Amygdala (tissue), 56 donors: ENCODE results near the gene TBC1D5.
A peak's percentile ranks its signal among the peaks of the same experiment; 100 is the strongest.
"Not testable (repeated sequence)": the region's sequence is repeated elsewhere in the genome, so short reads cannot be mapped to it uniquely, and the experiment has no call there.

ENCODE experiments used
- DNase-seq, 56 donors: peaks; one replicate each; lab custom pipeline; 2025; lab: John Stamatoyannopoulos, UW

TBC1D5 gene

DNA sequence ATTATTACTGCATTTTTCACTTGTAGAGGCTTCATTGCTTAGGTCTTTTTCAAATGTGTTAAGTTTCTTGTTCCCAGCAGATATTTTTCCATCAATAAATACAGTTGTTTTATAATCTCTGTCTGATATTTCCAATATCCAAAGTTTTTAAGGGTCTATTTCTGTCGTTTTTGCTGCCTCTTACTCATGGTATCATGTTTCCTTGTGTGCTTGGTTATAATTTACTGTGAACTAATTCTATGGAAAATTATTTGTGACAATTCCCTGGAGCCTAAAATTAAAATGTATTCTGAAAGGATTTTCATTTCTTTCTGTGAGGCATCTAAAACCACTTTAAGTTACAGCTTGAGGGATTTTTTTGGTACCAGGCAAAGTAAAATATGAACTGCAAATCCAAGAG is 17.5 kb downstream of the TBC1D5 start:
- DNase-seq: no peak

DNA sequence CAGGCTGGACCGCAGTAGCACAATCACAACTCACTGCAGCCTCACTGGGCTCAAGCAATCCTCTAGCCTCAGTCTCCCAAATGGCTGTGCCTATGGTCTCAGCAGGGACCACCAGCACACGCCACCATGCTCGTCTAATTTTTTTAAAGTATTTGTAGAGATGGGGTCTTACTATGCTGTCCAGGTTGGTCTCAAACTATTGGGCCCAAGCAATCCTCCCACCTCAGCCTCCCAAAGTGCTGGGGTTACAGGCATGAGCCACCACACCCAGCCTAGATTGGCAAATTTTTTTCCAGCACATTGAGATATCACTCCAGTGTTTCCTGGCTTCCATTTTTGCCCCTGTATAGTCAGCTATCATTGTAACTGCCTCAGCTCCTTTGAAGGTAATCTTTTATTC is 18.3 kb downstream of the TBC1D5 start:
- DNase-seq: no peak

DNA sequence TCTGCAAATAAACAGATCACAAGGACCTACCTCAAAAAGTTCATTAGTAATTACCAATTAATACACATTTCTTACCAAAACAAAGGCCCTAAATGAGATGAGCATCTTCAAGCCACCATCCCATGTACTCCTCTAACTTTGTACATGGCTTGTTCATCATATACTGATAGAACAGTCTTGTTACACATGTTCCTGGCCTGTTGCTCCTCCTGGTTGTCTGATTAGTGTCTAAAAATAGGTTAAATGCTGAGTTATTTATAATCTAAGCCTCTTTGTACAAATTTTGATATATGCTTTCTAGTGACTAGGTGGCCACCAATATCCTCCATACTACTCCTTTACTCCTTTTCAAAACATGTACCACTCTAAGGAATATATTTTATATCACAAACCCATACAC is 25.0 kb downstream of the TBC1D5 start:
- no peak for DNase-seq

DNA sequence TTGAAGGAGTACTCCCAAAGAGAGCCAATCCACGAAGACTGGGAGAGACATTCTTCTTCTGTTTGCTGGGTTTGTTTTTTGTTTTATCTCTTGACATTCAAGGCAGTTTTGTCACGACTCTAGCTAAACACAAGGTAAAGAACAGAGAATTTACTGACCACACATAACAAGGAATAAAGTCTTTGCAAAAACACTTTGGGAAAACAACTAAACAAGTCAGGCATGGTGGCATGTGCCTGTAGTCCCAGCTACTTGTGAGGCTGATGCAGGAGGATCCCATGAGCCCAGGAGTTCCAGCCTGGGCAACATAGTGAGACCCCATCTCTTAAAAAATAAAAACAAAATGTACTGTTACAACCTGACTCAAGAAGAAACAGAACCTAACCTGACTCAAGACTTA is 28.0 kb downstream of the TBC1D5 start:
- no peak for DNase-seq

DNA sequence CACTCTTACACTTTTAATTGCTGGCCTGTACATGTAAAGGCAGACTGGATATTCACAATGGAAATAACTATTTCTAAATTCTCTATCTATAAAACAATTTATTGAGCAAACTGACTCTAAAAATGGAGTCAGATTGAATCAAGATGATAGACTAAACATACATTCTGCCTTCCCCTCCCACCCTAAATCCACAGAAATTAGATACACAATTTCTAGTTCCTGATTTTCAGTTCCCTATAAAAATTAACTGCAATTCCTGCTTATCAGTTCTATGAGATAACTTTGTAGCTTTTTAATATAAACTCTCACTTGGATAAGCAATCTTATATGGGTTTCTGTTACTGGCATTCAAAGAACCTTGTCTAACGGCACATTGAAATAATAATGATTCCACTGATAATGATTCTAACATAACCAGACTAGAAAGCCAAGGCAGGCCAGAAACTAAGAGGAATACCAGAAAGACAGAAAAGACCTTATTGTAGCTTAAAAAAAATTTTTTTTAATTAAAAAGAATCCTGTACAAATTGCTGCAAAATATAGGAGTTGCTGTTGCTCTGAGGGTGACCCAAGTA is 33.1 kb downstream of the TBC1D5 start:
- DNase-seq: no peak

DNA sequence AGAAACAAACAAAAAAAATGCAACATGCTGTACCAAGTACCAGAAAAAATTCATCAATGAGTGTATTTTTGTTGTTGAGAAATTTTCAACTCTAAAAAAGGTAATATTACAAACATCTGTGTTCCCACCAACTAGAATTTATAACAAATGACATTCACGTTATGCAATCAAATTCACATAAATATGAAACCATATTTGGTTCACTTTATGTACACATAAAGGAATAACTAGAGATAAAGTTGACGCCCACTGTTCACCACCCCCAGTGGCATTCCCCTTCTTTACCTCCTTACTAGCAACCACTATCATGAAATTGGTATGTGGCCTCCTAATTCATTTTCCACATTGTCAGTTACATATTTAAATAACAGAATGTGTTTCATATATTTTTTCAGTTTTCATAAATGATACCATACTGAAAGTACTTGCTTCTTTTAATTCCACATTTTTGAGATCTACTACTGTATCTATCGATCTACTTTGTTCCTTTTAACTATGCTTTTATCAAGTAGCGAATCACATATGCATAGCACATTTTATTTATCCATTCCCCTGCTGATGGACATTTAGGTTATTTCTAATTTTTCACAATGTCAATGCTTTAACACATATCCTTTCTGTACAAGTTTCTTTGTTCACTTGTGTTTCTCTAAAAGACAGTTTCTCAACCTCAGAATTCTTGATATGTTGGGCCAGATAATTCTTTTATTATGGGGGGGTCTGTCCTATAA is 34.5 kb downstream of the TBC1D5 start:
- no peak for DNase-seq

DNA sequence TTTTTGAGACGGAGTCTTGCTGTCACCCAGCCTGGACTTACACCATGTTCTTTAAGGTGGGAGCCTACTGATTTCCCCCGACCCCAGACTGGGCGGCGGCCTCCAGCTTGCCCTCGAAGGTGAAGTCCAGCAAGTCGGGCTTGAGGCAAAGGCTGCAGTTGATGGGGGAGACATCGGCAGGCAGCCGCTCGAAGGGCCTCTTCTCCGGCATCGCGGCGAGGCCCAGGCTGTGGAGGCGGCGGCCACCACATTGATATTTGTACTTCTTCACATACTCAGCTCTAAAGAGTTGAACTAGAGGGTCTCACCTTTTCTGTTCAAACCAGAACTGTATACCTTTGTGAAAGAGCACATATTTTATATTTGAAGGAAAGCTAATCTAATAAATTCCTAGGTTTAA is 36.4 kb downstream of the TBC1D5 start:
- DNase-seq: not testable (repeated sequence)

DNA sequence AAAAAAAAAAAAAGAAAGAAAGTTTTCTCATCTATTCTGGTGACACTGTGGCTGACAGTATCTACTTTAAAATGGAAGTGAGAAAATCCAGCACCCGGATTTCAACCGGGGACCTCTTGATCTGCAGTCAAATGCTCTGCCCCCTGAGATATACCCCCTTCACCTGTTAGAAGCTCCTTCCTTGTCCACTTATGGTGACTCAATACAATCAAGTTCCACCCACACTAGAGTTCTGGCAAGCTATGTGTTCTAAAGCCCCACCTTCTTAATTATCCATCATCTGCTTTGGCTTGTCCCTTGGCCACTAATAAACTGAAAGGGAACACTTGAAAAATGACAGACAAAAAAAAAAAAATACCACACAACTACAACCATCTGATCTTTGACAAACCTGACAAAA is 42.6 kb downstream of the TBC1D5 start:
- not testable (repeated sequence) for DNase-seq

DNA sequence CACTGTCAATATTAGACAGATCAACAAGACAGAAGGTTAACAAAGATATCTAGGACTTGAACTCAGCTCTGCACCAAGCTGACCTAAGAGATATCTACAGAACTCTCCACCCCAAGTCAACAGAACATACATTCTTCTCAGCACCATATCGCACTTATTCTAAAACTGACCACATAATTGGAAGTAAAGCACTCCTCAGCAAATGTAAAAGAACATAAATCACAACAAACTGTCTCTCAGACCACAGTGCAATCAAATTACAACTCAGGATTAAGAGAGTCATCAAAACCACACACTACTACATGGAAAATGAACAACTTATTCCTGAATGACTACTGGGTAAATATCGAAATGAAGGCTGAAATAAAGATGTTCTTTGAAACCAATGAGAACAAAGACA is 46.8 kb downstream of the TBC1D5 start:
- DNase-seq: not testable (repeated sequence)

DNA sequence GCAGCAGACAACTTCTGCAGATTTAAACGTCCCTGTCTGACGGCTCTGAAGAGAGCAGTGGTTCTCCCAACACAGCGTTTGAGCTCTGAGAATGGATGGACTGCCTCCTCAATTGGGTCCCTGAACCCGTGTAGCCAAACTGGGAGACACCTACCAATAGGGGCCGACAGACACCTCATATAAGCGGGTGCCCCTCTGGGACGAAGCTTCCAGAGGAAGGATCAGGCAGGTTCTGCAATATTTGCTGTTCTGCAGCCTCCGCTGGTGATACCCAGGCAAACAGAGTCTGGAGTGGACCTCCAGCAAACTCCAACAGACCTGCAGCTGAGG is 48.8 kb downstream of the TBC1D5 start:
- DNase-seq: not testable (repeated sequence)

DNA sequence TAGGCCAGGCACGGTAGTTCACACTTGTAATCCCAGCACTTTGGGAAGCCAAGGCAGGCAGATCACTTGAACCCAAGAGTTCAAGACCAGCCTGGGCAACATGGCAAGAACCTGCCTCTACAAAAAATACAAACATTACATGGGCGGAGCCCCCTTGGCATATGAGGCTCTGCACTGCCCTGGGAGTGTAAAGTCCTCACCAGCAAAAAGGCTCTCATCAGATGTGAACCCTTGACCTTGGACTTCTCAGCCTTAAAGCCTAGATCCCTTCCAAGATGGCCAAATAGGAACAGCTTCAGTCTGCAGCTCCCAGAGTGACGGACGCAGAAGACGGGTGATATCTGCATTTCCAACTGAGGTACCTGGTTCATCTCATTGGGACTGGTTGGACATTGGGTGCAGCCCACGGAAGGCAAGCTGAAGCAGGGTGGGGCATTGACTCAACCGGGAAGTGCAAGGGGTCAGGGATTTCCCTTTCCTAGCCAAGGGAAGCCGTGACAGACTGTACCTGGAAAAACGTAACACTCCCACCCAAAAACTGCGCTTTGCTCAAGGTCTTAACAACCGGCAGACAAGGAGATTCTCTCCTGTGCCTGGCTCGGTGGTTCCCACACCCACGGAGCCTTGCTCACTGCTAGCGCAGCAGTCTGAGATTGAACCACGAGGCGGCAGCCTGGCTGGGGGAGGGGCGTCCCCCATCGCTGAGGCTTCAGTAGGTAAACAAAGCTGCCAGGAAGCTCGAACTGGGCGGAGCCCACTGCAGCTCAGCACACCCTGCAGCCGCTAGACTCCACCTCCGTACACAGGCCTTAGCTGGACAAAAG is 49.4 kb downstream of the TBC1D5 start:
- peak in 6 of 56 donors; percentile 0 to 9 (median 4) for DNase-seq

DNA sequence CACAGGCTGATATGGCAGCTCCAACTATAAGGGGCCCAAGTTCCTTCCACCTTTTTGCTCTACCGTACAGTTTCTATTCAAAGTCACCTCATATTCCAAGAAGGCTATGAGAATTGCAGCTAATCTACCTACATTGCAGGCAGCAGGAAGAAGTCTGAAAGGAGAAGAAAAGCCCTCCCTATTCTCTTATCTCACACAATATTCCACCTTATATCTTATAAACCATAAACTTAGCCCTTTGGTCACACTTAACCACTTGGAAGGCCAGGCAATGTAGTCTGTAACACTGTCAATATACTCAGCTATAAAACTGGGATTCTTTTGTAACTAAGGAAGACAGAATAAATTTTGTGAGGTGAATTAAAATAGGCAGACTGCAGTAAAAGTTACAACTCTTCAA is 54.9 kb downstream of the TBC1D5 start:
- no peak for DNase-seq

DNA sequence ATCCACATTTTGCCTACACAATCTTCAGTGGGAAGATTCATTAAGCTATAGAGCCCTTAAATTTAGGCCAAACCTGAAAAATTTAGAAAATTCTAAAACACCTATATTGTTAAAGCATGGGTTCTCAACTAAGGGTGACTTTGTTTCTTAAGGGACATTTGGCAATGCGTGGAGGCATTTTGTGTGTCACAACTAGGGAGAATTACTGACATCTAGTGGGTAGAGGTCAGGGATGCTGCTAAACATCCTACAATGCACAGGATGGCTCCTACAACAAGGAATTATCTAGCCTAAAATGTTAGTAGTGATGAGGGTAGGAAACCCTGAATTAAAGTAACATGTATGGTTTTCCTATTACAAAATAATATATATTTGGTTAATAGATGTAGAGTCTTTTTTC is 55.8 kb downstream of the TBC1D5 start:
- peak in 8 of 56 donors; percentile 4 to 38 (median 15) for DNase-seq

DNA sequence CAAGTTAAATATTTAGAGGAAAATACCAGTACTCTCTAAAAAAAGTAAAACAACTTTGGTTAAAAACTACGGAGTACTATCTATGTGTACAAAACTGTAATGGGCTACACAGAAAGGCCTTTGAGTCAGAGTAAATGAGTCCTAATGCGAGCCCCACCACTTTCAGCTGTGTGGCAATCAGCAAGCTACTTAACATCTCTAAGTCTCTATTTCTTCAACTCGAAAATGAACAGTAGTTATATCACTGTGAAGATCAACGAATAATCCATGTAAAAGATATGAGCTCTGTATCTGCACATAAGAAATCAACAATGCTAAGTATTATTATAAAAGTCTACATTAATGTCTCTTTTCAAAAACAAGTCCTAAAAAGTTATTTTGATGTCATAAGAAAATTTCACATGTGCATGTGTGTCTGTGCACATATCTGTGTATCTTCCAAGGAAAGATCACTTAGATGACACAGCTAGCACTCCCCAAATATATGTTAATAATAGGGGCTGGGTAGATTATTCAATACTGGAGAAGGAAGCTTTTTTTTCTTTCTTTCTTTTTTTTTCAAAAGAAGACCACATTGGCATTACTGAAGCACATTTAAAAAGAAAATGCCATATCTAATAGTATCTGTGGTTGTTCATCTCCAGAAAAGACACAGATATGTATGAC is 58.8 kb downstream of the TBC1D5 start:
- no peak for DNase-seq

DNA sequence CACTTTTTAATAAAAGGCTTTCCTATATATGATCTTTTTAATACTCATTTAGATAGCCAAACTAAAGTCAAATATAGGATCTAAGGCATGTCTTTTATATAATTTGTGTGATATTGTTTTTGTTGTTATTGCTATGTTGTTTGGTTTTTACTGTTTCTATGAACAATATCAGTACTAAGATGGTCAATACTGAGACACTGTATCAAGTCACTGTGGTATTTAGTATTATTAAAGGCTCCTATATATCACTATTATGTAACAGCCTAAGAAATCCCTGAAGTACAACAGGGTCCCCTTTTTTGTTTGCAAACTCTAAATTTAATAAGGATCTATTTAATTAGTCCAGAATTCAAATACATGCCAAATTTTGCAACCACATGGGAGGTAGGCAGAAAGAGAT is 61.9 kb downstream of the TBC1D5 start:
- no peak for DNase-seq

DNA sequence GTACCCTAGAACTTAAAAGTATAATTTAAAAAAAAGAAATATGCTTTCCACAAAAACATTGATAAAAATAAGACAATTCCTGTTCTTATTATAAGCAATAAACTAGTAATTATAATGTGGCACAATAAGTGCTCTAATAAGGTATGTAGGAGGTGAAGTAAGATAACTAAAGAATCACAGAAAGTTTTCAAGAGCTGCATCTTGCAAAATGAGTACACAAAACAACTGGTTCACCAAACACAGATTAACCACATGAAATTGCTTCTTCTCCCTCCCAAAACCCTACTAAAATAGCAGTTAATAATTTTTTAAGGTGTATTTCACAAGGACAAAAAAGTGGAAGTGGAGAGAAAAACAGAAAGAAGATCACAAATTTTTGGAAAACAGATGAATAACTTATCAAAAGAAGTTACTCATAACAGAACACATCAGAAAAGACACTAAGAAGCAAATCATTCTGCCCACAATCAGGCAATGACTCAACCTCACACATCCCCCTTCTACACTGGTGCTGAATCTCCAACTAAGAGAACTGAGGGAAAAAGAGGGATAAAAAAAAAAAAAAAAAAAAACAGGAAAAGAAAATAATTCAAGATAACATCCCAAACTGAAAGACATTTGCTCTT is 64.2 kb downstream of the TBC1D5 start:
- no peak for DNase-seq

DNA sequence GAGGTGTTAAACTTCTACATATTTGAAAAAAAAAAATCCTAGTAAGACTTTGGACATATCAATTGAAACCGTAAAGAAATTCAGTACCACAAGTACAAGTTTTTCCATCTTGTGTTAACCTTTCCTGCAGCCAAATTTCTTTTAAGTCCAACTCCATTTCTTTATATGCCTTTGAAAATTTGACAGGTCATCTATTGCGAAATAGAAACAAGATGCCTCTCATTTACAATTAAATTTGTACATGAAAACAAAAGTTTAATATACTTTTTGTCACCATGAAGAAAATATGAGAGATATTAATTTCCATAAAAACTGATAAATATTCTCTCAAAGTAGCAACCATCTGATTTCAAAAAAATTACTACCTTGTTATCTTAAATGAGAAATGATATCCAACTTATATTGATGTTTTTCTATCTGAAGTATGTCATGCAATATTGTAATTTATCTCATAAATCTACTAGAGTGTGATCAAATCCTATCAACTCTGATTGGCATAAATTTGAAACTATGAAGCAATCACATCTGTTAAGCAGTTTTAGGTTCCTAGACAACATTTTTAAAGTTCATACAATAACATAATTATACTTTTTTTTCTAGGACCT is 68.2 kb downstream of the TBC1D5 start:
- no peak for DNase-seq

DNA sequence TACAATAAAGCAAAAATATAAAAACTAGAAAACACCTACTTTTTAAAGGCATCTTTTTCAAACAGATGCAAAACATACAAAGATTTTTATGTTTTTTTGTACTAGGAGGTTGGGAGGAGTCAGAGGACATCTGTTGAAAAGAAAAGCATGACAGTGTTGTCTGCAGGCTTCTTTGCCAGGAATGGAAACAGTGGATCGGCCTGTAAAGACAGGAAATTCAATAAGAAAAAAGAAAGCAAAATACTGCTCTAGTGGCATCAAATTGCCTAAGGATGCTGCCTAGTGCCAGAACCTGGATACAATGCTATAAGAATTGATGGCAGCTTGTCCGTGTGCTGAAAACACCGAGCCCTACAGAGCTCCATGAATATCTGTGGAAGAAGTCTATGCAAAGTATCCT is 69.9 kb downstream of the TBC1D5 start:
- DNase-seq: peak in 3 of 56 donors; percentile 2 to 28 (median 13)

DNA sequence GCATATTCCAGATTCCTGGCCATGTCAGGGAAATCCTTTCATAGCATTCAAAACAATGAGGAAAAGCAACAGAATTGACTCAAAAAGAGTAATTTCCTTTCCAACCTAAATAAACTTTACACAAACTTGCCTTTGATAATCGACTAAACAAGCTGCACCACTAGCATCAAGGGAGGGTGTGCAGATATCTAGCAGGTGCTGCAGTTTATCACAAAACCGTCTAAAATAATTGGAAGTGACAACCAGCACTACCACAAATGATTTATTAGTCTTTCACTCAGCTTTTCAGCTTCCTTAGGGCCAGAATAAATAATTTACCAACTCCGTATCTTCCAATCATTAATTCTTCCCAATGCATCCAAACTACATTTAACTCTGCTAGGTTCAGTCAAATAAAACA is 71.7 kb downstream of the TBC1D5 start:
- no peak for DNase-seq

DNA sequence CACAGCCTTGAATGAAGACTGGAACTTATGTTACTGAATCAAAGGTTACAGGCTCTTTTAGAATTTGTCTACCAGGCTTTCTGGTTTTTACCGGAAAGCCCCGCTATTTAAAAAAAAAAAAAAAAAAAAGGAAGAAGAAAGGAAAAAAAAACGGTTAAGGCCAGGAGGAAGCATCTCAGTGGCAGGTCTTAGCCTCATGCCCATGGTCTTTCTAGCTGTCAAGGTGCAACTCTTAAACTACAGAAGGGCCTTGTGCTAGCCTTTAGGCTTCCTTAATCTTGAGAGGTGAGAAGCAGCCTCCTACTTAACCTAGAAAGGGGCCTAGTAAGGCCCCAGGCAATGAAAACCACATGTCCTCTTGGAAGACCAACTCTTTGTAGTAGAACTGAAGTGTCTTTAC is 77.5 kb downstream of the TBC1D5 start:
- no peak for DNase-seq
